ENCODE data around the gene GRAMD1A. TPM values are rescaled to one million over a fixed set of nuclear protein-coding genes. Genes with fewer than 3 reads are reported as not detected.

GRAMD1A gene
- total RNA-seq, 4 donors from 2014 or later: 27.8 to 55.3 (median 52.1) TPM

GRCh38 chr19:35033067-35034004 is 33.2 kb downstream of the GRAMD1A start:
- Histone ChIP-seq H3K9me3 (no peaks in the 10 kb centered on the region), H3K27me3 (no peaks in the 10 kb centered on the region), H3K27ac (replicated peaks in 1 of 4) (no peak overlapping the region), H3K36me3 (peaks cover 0 to 38% (median 12%) of the 10 kb centered on the region in 4 donors), H3K4me3 (no peak overlapping the region), H3K4me1 (peaks cover 21 to 38% (median 32%) of the 10 kb centered on the region in 4 donors)
- 89% methylated on average over 23 of the region's 30 CpGs for WGBS
- intact Hi-C loops (cut with DNase I): no loop called here
- no peak for DNase-seq (ENCODE audit: extremely low spot score)
- TF ChIP-seq CTCF (IDR thresholded peaks at IDR 0.05): no peak

- 96% methylated on average over 13 of the region's 17 CpGs for WGBS
- Histone ChIP-seq H3K27ac (replicated peaks in 1 of 4) (no peak overlapping the region), H3K36me3 (peaks cover 0 to 38% (median 12%) of the 10 kb centered on the region in 4 donors), H3K4me1 (peaks cover 21 to 45% (median 38%) of the 10 kb centered on the region in 4 donors), H3K4me3 (no peak overlapping the region), H3K9me3 (no peaks in the 10 kb centered on the region), H3K27me3 (peaks cover 0 to 1% (median 0%) of the 10 kb centered on the region in 4 donors)
- intact Hi-C loops (cut with DNase I): no loop called here
- TF ChIP-seq EP300 (IDR thresholded peaks at IDR 0.05) (no peak), CTCF (IDR thresholded peaks at IDR 0.05) (no peak), POLR2AphosphoS5 (IDR thresholded peaks at IDR 0.05) (no peak), POLR2A (IDR thresholded peaks at IDR 0.05; ENCODE audit: low read depth) (no peak)
- DNase-seq (ENCODE audit: extremely low spot score): no peak
Observed at GRCh38 chr19:35034005-35034502, 33.9 kb downstream of the GRAMD1A start.

- peaks cover 0 to 9% (median 3%) of the 10 kb centered on the region in 4 donors for H3K27me3 ChIP-seq
- DNase-seq (ENCODE audit: extremely low spot score): no peak
- H3K4me1 ChIP-seq: peaks cover 17 to 46% (median 41%) of the 10 kb centered on the region in 4 donors
- no peak overlapping the region for H3K27ac ChIP-seq (replicated peaks in 1 of 4)
- H3K4me3 ChIP-seq: no peak overlapping the region
- WGBS: 79% methylated on average over 15 of the region's 17 CpGs
- intact Hi-C loops (cut with DNase I): no loop called here
- no peak for TF ChIP-seq EP300 (IDR thresholded peaks at IDR 0.05)
- TF ChIP-seq POLR2A (IDR thresholded peaks at IDR 0.05; ENCODE audit: low read depth): no peak
- no peaks in the 10 kb centered on the region for H3K9me3 ChIP-seq
- H3K36me3 ChIP-seq: peaks cover 0 to 38% (median 12%) of the 10 kb centered on the region in 4 donors
Observed at GRCh38 chr19:35034588-35035382, 34.7 kb downstream of the GRAMD1A start.

GRCh38 chr19:35037716-35038622 is 37.8 kb downstream of the GRAMD1A start:
- Histone ChIP-seq H3K36me3 (peaks cover 0 to 37% (median 12%) of the 10 kb centered on the region in 4 donors), H3K27ac (replicated peaks in 1 of 4) (peak overlapping the region; percentile 31 to 73 (median 58)), H3K4me3 (no peak overlapping the region), H3K4me1 (peaks cover 30 to 55% (median 52%) of the 10 kb centered on the region in 4 donors), H3K27me3 (peaks cover 0 to 27% (median 7%) of the 10 kb centered on the region in 4 donors), H3K9me3 (no peaks in the 10 kb centered on the region)
- DNase-seq (ENCODE audit: extremely low spot score): no peak
- WGBS: 65% methylated on average over 13 of the region's 13 CpGs
- TF ChIP-seq CTCF (IDR thresholded peaks at IDR 0.05) (no peak), POLR2AphosphoS5 (IDR thresholded peaks at IDR 0.05) (peak in 1 of 2 donors; percentile 41)
- intact Hi-C loops (cut with DNase I): no loop called here
